Measurements from ENCODE around the gene ADD1. TPM values are rescaled to one million over a fixed set of nuclear protein-coding genes. Genes with fewer than 3 reads are reported as not detected.
"Not testable (repeated sequence)": the region's sequence is repeated elsewhere in the genome, so short reads cannot be mapped to it uniquely, and the experiment has no call there.

ADD1 gene
- total RNA-seq, 1 experiment from 2014 or later = 125 TPM

GRCh38 chr4:2958446-2958845, 114.8 kb downstream of the ADD1 start:
- DNase-seq = no peak
- TF ChIP-seq CTCF (IDR thresholded peaks at IDR 0.05; ENCODE audit: unreplicated experiment) = no peak
- intact Hi-C loops (cut with micrococcal nuclease; ENCODE audit: unreplicated experiment) = no loop called here
- H3K27me3 Mint-ChIP-seq (ENCODE audit: unreplicated experiment) = no peaks in the 10 kb centered on the region
- H3K4me3 Mint-ChIP-seq (ENCODE audit: low read depth, unreplicated experiment) = no peak overlapping the region
- CTCF ChIA-PET = no interaction called here
- peaks cover 30% of the 10 kb centered on the region for H3K36me3 Mint-ChIP-seq (ENCODE audit: insufficient read depth, unreplicated experiment)
- no peaks in the 10 kb centered on the region for H3K4me1 Mint-ChIP-seq (ENCODE audit: low read depth, unreplicated experiment)
- no TSS peak for BruUV-seq (replicated peaks)
- H3K27ac Mint-ChIP-seq (ENCODE audit: unreplicated experiment) = no peak overlapping the region
- H3K9me3 Mint-ChIP-seq (ENCODE audit: low read depth, unreplicated experiment) = no peaks in the 10 kb centered on the region

GRCh38 chr4:2960450-2960849, 116.8 kb downstream of the ADD1 start:
- CTCF ChIA-PET; DNase-seq; intact Hi-C loops (cut with micrococcal nuclease; ENCODE audit: unreplicated experiment); BruUV-seq (replicated peaks); H3K4me1 Mint-ChIP-seq (ENCODE audit: low read depth, unreplicated experiment); H3K27ac Mint-ChIP-seq (ENCODE audit: unreplicated experiment); H3K9me3 Mint-ChIP-seq (ENCODE audit: low read depth, unreplicated experiment); H3K4me3 Mint-ChIP-seq (ENCODE audit: low read depth, unreplicated experiment); H3K27me3 Mint-ChIP-seq (ENCODE audit: unreplicated experiment): not testable (repeated sequence)
- peaks cover 32% of the 10 kb centered on the region for H3K36me3 Mint-ChIP-seq (ENCODE audit: insufficient read depth, unreplicated experiment)

- no peak for DNase-seq
- TF ChIP-seq CTCF (IDR thresholded peaks at IDR 0.05; ENCODE audit: unreplicated experiment) = no peak
Observed at GRCh38 chr4:2961421-2961810, 117.8 kb downstream of the ADD1 start.

GRCh38 chr4:2961811-2962441, 118.3 kb downstream of the ADD1 start:
- peaks cover 9% of the 10 kb centered on the region for H3K27me3 Mint-ChIP-seq (ENCODE audit: unreplicated experiment)
- H3K4me1 Mint-ChIP-seq (ENCODE audit: low read depth, unreplicated experiment) = no peaks in the 10 kb centered on the region
- BruUV-seq (replicated peaks) = TSS peak; percentile 75
- H3K36me3 Mint-ChIP-seq (ENCODE audit: insufficient read depth, unreplicated experiment) = peaks cover 32% of the 10 kb centered on the region
- no peaks in the 10 kb centered on the region for H3K9me3 Mint-ChIP-seq (ENCODE audit: low read depth, unreplicated experiment)
- no peak overlapping the region for H3K27ac Mint-ChIP-seq (ENCODE audit: unreplicated experiment)
- TF ChIP-seq CTCF (IDR thresholded peaks at IDR 0.05; ENCODE audit: unreplicated experiment) = no peak
- peak overlapping the region; percentile 79 for H3K4me3 Mint-ChIP-seq (ENCODE audit: low read depth, unreplicated experiment)
- CTCF ChIA-PET = interaction anchor here (0.6 kb wide), 1 partner anchor 335 kb away, joined by 3 read pairs; no protein-coding TSS in a partner anchor
- intact Hi-C loops (cut with micrococcal nuclease; ENCODE audit: unreplicated experiment) = no loop called here
- DNase-seq = no peak

More at GRCh38 chr4:2961421-2961810, 117.8 kb downstream of the ADD1 start:
- peaks cover 32% of the 10 kb centered on the region for H3K36me3 Mint-ChIP-seq (ENCODE audit: insufficient read depth, unreplicated experiment)
- peaks cover 9% of the 10 kb centered on the region for H3K27me3 Mint-ChIP-seq (ENCODE audit: unreplicated experiment)
- intact Hi-C loops (cut with micrococcal nuclease; ENCODE audit: unreplicated experiment) = no loop called here
- no peaks in the 10 kb centered on the region for H3K4me1 Mint-ChIP-seq (ENCODE audit: low read depth, unreplicated experiment)
- H3K9me3 Mint-ChIP-seq (ENCODE audit: low read depth, unreplicated experiment) = no peaks in the 10 kb centered on the region
- CTCF ChIA-PET = interaction anchor here (0.6 kb wide), 1 partner anchor 334 kb away, joined by 3 read pairs; no protein-coding TSS in a partner anchor
- H3K4me3 Mint-ChIP-seq (ENCODE audit: low read depth, unreplicated experiment) = peak overlapping the region; percentile 79
- no TSS peak for BruUV-seq (replicated peaks)
- no peak overlapping the region for H3K27ac Mint-ChIP-seq (ENCODE audit: unreplicated experiment)

GRCh38 chr4:2962614-2963174, 119.0 kb downstream of the ADD1 start:
- DNase-seq = peak; percentile 32
- Mint-ChIP-seq H3K27ac (ENCODE audit: unreplicated experiment) (peak overlapping the region; percentile 23), H3K4me3 (ENCODE audit: low read depth, unreplicated experiment) (peak overlapping the region; percentile 79), H3K9me3 (ENCODE audit: low read depth, unreplicated experiment) (no peaks in the 10 kb centered on the region), H3K36me3 (ENCODE audit: insufficient read depth, unreplicated experiment) (peaks cover 32% of the 10 kb centered on the region), H3K27me3 (ENCODE audit: unreplicated experiment) (peaks cover 9% of the 10 kb centered on the region), H3K4me1 (ENCODE audit: low read depth, unreplicated experiment) (no peaks in the 10 kb centered on the region)
- BruUV-seq (replicated peaks) = no TSS peak
- TF ChIP-seq CTCF (IDR thresholded peaks at IDR 0.05; ENCODE audit: unreplicated experiment) = no peak
- CTCF ChIA-PET = no interaction called here
- intact Hi-C loops (cut with micrococcal nuclease; ENCODE audit: unreplicated experiment) = no loop called here

Measured in Calu3 (cell line).